ENCODE measurements around the gene C5orf58. TPM values are rescaled to one million over a fixed set of nuclear protein-coding genes. Genes with fewer than 3 reads are reported as not detected.
A peak's percentile ranks its signal among the peaks of the same experiment; 100 is the strongest.

Gene C5orf58
- total RNA-seq (not detected), polyA plus RNA-seq (not detected)
- long read RNA-seq, donor 1, result 0 reads
- long read RNA-seq, donor 2, result 0 reads
- long read RNA-seq, donor 3, result 0 reads

GRCh38 chr5:170232786-170233185 is at the start of gene C5orf58:
Gene C5orf58 (plus strand): TSS chr5:170232985. CDS start chr5:170234977, 1,992 bp downstream.
- TF ChIP-seq CTCF (IDR thresholded peaks at IDR 0.05) (no peak), POLR2A (IDR thresholded peaks at IDR 0.05) (no peak)
- no peaks in the 10 kb centered on the region for H3K9me3 ChIP-seq

GRCh38 chr5:170183816-170184687 is 48.7 kb upstream of the C5orf58 start:
- Histone ChIP-seq H3K27ac (no peak overlapping the region), H3K9me3 (no peaks in the 10 kb centered on the region), H3K4me3 (no peak overlapping the region), H3K36me3 (no peaks in the 10 kb centered on the region), H3K4me1 (peaks cover 0 to 4% (median 0%) of the 10 kb centered on the region in 12 donors), H3K27me3 (peaks cover 0 to 11% (median 0%) of the 10 kb centered on the region in 9 donors)
- whole genome bisulfite sequencing, 4 donors, result 45 to 51% (median 48%) methylated on average over 12 of the region's 12 CpGs
- intact Hi-C loops (cut with DNase I), result loop anchor here (1.0 to 10.0 kb wide), 3 partner anchors 83 to 479 kb away; no protein-coding TSS in a partner anchor
- peak; percentile 45 to 67 (median 61) for DNase-seq
- peak in 3 of 4 donors; percentile 81 to 85 (median 82) for ATAC-seq
- TF ChIP-seq CTCF (IDR thresholded peaks at IDR 0.05), result peak; percentile 63 to 81 (median 74)
- TF ChIP-seq POLR2A (IDR thresholded peaks at IDR 0.05), result no peak

More at GRCh38 chr5:170232786-170233185, at the start of gene C5orf58:
- WGBS, 4 donors, result 88 to 95% (median 92%) methylated on average over 17 to 27 of the region's 27 CpGs
- Histone ChIP-seq H3K27me3 (no peaks in the 10 kb centered on the region), H3K27ac (no peak within 1 kb of the TSS), H3K4me1 (no peaks in the 10 kb centered on the region), H3K36me3 (no peaks in the 10 kb centered on the region), H3K4me3 (peak within 1 kb of the TSS in 1 of 12 donors; percentile 47)
- no peak for ATAC-seq
- intact Hi-C loops (cut with DNase I), result loop anchor here in 1 of 10 donors (5.0 kb wide), 1 partner anchor 115 kb away; no protein-coding TSS in a partner anchor
- no peak for DNase-seq

- Histone ChIP-seq H3K27ac (no peak overlapping the region), H3K27me3 (peaks cover 0 to 11% (median 0%) of the 10 kb centered on the region in 9 donors), H3K4me3 (no peak overlapping the region), H3K9me3 (no peaks in the 10 kb centered on the region), H3K36me3 (no peaks in the 10 kb centered on the region), H3K4me1 (peaks cover 0 to 4% (median 0%) of the 10 kb centered on the region in 12 donors)
- TF ChIP-seq POLR2A (IDR thresholded peaks at IDR 0.05), result no peak
- no peak for TF ChIP-seq CTCF (IDR thresholded peaks at IDR 0.05)
- intact Hi-C loops (cut with DNase I), result loop anchor here in 9 of 10 donors (1.0 to 10.0 kb wide), 3 partner anchors 84 to 480 kb away; no protein-coding TSS in a partner anchor
- no peak for ATAC-seq
- DNase-seq, result no peak
- WGBS, 4 donors, result 83 to 86% (median 85%) methylated on average over 4 of the region's 4 CpGs
Measured at GRCh38 chr5:170184737-170185136, 48.0 kb upstream of the C5orf58 start.

- TF ChIP-seq CTCF (IDR thresholded peaks at IDR 0.05), result no peak
- no peak for TF ChIP-seq POLR2A (IDR thresholded peaks at IDR 0.05)
- WGBS, 4 donors, result 69 to 76% (median 73%) methylated on average over 3 of the region's 3 CpGs
- Histone ChIP-seq H3K36me3 (no peaks in the 10 kb centered on the region), H3K9me3 (no peaks in the 10 kb centered on the region), H3K27me3 (peaks cover 0 to 11% (median 0%) of the 10 kb centered on the region in 9 donors), H3K27ac (no peak overlapping the region), H3K4me1 (peaks cover 0 to 14% (median 0%) of the 10 kb centered on the region in 12 donors), H3K4me3 (no peak overlapping the region)
- DNase-seq, result no peak
- intact Hi-C loops (cut with DNase I), result loop anchor here in 3 of 10 donors (10.0 kb wide), 1 partner anchor 481 kb away; no protein-coding TSS in a partner anchor
- no peak for ATAC-seq
Measured at GRCh38 chr5:170186156-170186555, 46.6 kb upstream of the C5orf58 start.

Data from heart left ventricle (tissue), 16 donors.